NCI-H82 treated with DMSO at 0.1 percent for 48 hours (cell line): ENCODE data around the gene ADGRG7.

ENCODE experiments used
- DNase-seq: peaks from one replicate; lab custom pipeline; 2025; ENCODE audit not compliant: unreplicated experiment; lab: John Stamatoyannopoulos, UW

Gene ADGRG7

DNA sequence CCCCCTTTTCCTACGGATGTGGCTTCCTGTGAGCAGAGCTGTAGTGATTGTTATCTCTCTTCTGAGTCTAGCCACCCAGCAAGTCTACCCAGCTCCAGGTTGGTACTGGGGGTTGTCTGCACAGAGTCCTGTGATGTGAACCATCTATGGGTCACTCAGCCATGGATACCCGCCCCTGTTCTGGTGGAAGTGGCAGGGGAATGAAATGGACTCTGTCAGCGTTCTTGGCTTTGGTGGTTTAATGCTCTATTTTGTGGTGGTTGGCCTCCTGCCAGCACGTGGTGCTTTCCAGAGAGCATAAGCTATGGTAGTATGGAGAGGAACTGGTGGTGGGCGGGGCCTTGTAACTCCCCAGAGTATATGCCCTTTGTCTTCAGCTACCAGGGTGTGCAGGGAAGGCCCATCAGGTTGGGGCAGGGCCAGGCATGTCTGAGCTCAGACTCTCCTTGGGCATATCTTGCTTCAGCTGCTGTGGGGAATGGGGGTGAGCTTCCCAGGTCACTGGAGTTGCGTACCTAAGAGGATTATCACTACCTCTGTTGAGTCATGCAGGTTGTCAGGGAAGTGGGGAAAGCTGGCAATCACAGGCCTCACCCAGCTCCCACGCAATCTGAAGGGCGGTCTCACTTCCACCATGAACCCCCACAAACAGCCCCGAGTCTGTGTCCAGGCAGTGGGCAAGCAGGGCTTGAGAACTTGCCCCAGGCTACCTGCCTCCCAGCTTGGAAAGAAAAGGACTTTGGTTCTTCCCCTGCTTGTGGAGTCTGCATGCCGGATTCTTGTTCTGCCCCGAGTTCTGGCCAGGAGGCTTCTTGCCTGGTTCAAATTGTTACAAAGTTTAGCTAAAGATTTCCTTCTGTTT is 9.0 kb upstream of the ADGRG7 start:
- no peak for DNase-seq

DNA sequence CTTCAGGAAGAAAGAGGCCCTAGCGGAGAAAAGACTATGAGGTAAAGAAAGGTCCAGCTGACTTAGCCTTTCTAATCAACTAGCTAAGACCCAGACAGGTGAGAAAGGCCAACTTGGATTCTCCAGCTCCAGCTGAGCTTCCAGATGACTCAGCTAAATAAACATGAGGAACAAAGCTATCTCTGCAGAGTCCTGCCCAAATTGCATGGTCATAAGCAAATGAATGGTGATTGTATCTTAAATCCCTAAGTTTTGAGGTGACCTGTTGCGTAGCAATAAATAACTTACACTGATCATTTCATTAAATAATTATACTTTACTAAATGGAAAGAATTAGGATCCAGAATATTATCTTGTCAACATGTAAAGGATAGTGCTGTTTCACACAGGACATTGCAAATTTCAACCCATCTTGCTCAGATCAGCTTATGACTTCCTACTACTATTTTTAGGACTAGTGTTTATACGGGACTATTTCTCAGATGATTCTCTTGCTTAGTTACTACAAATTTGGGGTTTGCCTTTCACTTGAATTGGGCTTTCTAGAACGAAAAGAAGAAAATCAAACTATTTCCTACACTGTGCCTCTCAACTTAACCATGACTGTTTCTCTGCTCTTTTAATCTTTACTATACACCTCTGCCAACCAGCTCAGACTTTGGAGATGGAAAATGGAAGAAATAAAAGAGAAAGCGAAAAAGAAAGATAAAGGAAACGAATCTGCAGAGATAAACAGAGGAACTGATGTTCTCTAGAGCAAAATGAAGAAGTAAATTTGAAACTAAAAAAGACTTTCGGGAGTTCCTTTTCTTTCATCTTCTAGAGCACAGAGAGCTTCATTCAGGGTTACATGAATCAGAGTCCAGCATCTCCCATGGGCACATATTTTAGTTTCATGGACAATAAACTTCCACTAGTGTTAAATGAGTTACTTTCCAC is 6.6 kb upstream of the ADGRG7 start:
- no peak for DNase-seq

DNA sequence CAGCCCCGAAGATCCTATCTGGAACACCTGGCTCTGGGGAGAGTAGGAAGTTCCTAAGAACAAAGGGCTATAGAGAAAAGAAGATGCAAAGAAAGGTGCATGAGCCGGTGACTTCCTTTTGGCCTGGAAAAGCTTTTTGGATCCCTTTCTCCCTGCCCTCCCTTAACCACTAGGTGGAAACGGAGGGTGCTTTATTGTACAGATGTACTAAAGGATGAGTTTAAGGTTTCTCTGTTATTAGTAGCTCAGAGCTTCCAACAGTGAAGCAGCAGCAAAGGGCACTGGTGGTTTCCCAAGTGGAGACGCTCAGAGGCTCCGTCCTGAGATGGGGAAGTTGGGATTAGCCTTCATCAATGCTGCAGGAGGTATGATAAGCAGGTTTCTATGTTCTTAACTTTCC is 5.9 kb upstream of the ADGRG7 start:
- peak; percentile 17 for DNase-seq

DNA sequence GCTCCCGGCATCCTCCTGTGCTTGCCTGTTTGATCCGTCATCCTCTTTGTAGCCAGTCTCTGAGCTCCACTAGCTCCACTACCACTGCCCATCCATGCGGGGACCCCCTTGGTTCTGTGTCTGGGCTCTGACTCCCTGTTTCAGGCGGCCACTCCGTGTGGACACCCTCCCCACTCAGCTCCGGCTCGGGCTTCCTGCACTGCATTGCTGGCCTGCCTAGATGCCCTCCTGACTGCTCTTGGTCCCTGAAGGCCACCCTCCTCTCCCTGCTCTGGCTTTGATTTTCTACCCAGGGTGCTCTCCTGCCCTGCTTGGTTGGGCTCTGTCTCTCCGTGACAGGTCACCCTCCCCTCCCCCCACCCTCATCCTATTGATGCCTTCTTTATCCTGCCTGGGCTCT is 4.0 kb upstream of the ADGRG7 start:
- no peak for DNase-seq

DNA sequence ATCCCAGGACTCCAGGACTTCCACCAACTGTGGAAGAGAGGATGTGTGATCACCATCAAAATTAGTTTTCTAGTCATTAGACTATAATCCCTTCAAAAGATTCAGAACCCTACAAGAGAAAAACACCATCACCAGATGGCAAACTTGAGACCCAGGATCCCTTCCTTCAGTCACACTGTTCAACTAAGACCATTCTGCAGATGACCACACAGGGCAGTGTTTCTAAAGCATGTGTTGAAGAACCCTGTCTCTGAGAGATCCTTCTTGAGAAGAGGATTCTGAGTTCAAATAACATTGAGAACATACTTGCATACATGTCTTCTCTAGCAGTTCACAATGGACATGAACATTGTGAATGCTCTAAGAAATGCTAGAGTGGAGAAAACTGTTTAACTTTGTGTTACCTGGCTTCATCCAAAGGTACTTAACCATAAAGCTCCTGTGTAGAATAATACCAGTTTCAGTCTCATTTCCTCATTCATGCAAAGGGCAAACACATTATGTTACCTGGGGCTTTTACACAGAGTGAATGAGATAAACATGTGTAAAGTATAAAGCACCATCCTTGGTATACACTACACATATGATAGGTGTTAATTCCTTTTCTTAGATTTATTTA is 2.4 kb upstream of the ADGRG7 start:
- no peak for DNase-seq

DNA sequence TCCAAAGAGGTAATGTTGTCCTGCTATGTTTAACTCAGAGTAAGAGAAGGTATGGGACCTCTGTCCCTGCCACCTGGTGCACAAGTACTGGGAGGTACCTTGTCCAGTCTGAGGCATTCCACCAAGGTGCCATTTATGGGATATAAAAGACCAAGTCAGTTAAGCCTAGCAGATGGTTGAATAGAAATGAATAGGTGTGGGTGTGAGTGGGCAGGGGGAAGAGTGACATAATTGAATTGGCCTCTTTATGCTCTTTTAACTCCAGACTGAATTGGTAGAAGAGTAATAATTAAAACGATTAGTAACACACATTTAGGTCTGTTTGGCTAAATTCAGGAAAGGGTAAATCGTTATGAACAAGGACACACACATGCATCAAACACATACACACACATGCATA is 562 bp downstream of the ADGRG7 start:
- DNase-seq = no peak

DNA sequence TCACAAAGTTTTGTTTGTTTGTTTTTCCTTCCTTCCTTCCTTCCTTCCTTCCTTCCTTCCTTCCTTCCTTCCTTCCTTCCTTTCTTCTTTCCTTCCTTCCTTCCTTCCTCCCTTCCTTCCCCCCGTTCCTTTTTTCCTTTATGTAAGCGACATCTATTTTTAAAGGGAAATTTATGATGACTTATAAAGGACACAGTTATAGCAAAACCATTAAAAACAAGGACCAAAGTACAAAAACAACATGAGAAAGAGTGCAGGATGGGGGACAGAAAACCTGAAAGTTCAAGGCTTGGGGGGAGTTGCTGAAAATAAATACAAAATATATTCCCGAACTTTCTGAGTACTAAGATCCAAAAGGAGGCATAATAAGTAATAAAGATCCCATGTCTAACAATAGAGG is 1.8 kb downstream of the ADGRG7 start:
- no peak for DNase-seq

DNA sequence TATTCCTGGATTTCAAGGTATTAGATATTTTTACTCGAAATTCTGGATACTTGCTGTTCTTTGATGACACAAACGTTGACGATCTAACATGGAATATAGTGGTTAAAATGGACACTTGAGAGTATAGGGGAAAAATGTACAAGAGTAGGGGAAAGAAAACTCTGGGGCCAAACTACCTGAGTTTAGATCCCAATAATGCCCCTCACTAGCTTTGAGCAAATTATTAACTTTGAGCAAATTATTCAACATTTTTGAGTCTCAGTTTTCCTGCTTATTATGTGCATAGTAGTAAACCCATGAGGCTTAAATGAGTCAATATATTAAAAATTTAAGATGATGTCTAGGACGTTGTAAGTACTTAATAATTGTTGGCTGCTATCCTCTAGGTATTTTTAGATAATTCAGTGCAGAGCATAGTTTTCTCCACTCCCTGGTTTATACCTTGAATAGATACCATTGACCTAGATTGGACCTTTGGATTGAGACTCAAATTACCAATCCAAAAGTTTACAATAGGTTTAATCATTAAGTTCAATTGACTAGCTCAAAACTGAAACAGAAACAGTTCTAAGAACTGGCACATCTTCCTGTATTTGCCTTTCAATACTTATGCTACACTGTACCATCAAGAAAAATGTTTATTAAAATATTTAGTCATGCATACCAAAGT is 4.5 kb downstream of the ADGRG7 start:
- no peak for DNase-seq

DNA sequence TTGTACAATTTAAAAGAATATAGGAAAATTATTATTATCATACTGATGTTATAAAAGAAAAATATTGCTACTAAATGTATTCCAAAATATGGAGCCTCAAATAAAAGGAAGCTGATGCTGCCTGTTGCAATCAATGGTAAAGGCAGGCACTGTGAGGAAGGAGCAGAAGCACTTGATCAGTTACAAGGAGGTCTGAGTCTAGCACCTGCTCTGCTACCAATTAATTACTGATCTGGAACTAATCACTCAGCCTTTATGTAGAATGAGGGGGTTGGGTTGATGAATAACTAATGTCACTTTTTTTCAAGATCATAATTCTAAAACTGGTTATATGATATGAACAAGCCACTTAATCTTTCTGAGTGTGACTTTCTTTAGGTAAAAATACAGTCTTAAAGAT is 5.5 kb downstream of the ADGRG7 start:
- no peak for DNase-seq

DNA sequence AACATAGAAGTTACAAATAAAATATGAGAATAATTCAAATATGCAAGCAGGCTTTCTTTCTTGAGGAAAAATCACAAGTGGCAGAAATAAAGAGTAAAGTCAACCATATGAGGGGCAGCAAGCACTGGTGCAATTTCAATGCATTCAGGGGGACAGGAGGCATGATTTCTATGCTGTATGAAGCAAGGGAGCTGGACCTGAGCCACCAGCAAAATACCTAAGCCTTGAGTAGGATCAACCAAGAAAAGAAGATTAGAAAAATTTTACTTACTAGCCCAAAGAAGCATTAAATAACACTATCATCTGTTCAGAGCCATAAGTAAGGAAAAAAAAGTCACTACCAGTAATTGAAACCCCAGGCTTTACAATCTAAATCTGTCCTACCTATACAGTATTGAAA is 6.3 kb downstream of the ADGRG7 start:
- peak; percentile 60 for DNase-seq

DNA sequence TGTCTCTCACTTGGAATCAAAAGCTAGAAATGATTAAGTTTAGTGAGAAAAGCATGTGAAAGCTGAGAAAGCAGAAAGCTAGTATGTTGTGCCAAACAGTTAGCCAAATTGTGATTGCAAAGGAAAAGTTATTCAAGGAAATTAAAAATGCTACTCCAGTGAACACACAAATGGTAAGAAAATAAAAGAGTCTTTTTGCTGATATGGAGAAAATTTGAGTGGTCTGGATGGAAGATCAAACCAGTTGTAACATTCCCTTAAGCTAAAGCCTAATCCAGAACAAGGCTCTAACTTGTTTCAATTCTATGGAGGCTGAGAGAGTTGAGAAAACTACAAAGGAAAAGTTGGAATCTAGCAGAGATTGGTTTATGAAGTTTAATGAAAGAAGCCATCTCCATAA is 11.8 kb downstream of the ADGRG7 start:
- DNase-seq = no peak

DNA sequence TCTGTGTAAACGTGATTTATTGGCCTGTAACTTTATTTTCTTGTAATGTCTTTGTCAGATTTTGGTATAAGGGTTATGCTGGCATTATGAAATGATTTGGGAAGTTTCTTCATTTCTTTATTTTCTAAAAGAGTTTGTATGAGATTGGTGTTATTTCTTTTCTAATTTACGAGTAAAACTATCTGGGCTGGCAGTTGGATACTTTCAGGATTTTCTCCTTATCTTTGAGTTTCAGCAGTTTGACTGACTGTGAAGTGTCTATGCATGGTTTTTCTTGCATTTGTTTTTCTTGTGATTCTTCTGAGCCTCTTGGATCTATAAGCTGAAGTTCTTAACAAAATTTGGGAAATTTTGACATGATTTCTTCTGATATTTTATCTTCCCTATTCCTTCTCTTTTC is 18.1 kb downstream of the ADGRG7 start:
- no peak for DNase-seq

DNA sequence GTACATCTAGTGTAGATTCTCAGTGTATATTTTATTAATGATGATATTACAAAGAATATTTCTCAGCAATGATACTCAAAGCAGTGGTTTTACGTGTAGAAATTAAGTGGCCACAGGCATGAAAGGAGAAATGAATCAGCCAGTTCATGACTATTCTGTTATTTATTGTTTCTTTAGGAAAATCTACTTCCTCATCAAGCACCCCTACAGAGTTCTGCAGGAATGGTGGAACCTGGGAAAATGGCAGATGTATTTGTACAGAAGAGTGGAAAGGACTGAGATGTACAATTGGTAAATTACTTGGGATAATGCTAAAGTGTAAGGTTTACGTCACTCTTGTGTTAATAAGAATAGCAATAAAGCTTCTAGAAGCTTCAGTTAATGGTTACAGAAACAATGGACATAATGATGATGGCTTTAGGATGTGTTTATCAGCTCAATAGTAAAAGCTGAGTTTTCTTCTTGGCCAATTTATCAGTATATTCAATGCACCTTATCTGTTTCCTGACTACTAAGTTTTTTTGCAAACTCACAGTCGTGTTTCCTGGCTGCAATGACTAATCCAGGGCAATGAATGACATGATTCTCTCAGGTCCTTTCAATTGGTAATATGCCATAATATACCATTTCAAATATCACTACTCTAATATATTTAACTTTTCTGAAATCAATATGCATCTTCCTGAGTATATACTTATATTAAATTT is 20.2 kb downstream of the ADGRG7 start:
- no peak for DNase-seq

DNA sequence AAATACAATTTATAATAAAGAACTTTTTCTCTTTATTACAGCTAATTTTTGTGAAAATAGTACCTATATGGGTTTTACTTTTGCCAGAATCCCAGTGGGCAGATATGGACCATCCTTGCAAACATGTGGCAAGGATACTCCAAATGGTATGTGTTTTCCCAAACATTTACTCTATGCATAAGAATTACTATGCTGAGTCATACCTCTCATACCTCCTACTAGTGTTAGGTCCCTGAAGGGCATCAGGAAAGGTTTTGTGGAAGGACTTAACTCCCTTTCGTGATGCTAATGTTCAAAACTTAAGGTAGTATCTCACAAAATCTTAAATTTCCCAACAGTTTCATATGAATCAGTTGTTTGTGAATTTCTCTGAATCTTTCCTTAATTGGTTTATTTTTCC is 21.3 kb downstream of the ADGRG7 start:
- no peak for DNase-seq

DNA sequence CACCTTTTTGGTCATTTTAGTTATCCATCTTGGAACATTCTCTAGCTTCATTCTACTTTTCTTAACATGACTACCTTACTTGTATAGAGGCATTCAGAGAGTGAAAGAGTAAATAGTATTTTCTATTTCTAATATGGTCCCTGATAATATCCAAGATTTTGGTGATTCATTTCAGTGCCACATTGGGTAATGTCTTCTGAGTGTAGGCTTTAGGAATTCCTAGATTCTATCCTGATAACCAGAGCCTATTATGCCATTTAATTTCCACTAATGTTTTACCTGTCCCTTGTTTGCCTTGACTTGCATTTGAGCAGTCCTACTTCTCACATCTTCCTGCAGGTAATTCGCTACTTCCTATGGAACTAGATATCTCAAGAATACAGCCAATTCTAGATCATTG is 21.8 kb downstream of the ADGRG7 start:
- no peak for DNase-seq

DNA sequence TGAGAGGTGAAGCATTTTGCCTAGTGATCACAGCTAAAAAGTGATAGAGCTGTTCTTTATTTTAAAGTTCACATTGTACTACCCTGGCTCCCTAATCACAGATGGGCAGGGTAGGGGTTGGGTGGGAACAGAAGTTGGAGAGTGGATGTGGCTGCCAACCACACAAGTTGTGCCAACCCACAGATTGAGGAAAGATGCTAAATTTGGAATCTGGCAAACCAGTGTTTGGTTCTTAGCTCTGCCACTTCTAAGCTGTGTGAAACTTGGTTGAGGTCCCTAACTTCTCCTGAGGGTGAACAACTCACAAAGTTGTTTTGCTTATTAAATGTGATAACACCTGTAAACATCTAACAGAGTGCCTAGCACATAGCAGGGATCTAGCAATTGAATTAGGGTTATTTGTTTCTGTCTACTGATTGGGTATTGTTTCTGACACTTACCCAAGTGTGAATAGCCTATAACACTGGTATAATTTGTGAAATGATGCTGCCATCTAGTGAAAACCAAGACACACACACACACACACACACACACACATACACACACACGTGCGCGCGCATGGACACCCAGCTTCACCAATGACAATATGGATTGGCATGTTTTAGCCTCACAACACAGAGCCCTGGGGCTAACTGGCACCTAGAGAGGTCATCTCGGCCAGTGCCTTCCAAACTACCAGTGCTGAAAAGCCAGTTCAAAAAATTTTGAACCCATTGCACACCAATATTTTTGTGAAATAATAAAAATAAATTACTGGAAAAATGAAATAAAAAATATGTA is 25.3 kb downstream of the ADGRG7 start:
- DNase-seq = peak; percentile 57

DNA sequence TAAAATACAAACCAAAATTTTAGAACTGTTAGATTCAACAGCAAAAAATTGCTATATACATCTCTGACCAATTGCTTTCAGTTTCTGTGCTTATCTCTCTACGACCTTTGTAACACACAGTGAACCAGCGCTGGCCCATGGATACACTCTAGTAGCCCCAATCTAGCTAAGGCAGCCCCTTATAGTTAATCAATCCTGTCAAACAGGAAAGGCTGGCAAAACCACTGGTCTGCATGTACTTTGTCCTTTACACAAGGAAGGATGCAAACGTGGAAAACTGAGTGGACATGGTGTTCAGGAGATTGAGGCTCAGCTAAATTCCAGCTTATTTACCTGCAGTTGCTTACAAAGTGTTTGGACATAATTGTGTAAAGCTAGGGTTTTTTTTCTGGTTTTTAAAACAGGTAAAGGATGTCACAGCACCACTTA is 25.9 kb downstream of the ADGRG7 start:
- no peak for DNase-seq

DNA sequence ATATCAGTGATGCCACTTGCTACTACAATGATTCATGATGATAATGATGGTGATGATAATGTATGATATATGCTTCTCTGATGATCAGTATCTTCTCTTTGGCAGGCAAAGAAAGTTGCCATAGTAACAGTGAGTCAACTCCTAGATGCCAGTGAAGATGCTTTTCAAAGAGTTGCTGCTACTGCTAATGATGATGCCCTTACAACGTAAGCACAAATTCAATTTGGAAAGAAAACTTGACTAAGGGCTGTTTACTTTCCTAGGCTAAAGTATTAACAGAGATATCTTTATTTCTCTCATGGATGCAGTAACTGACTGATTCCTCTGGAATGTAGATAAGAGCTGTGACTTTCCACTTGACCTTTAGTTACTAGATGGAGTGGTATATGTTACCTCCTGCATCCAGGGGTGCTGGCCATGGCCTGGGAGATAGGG is 27.8 kb downstream of the ADGRG7 start:
- no peak for DNase-seq

DNA sequence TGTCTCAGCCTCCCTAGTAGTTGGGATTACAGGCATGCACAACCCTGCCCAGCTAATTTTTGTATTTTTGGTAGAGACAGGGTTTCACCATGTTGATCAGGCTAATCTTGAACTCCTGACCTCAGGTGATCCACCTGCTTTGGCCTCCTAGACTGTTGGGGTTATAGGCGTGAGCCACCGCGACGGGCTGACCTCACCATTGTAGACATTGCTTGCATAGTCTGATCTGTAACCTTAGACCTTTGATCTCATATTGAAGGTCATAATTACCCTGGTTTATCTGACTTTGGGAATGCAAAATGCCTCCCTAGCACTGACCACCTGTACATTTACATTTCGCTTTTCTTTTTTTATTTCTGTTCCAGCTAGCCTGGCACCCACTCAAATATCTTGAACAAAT is 31.2 kb downstream of the ADGRG7 start:
- DNase-seq = no peak
